ENCODE results near the gene DLEC1. TPM values are rescaled to one million over a fixed set of nuclear protein-coding genes. Genes with fewer than 3 reads are reported as not detected.

Gene DLEC1
- total RNA-seq, 2 donors from 2014 or later = 0.25 to 0.52 TPM

- peaks cover 55 to 72% of the 10 kb centered on the region in 2 donors for H3K4me1 Mint-ChIP-seq (ENCODE audit: low read depth in 2 of 2)
- peak overlapping the region; percentile 66 to 94 for H3K27ac Mint-ChIP-seq
- no peaks in the 10 kb centered on the region for H3K27me3 Mint-ChIP-seq
- H3K36me3 Mint-ChIP-seq = no peaks in the 10 kb centered on the region
- peak overlapping the region; percentile 95 for H3K4me3 Mint-ChIP-seq
- ATAC-seq (no peak), DNase-seq (ENCODE audit: low spot score) (no peak)
- no peaks in the 10 kb centered on the region for H3K9me3 Mint-ChIP-seq
These were observed 129.4 kb downstream of the DLEC1 start for GRCh38 chr3:38168151-38169026.

- no peak for ATAC-seq
- Mint-ChIP-seq H3K36me3 (no peaks in the 10 kb centered on the region), H3K4me1 (ENCODE audit: low read depth in 2 of 2) (peaks cover 61 to 78% of the 10 kb centered on the region in 2 donors), H3K27me3 (no peaks in the 10 kb centered on the region), H3K4me3 (peak overlapping the region; percentile 95), H3K9me3 (no peaks in the 10 kb centered on the region), H3K27ac (peak overlapping the region; percentile 66 to 94)
- DNase-seq (ENCODE audit: low spot score) = no peak
These were observed 130.0 kb downstream of the DLEC1 start for GRCh38 chr3:38169027-38169317.

GRCh38 chr3:38170722-38171121 is 131.7 kb downstream of the DLEC1 start:
- no peak for ATAC-seq
- no peaks in the 10 kb centered on the region for H3K9me3 Mint-ChIP-seq
- peak overlapping the region; percentile 48 to 55 for H3K27ac Mint-ChIP-seq
- no peak for DNase-seq (ENCODE audit: low spot score)
- H3K4me3 Mint-ChIP-seq = no peak overlapping the region
- peaks cover 62 to 84% of the 10 kb centered on the region in 2 donors for H3K4me1 Mint-ChIP-seq (ENCODE audit: low read depth in 2 of 2)
- H3K27me3 Mint-ChIP-seq = no peaks in the 10 kb centered on the region
- H3K36me3 Mint-ChIP-seq = no peaks in the 10 kb centered on the region

- no peak for DNase-seq (ENCODE audit: low spot score)
- no peaks in the 10 kb centered on the region for H3K27me3 Mint-ChIP-seq
- no peaks in the 10 kb centered on the region for H3K36me3 Mint-ChIP-seq
- peaks cover 57 to 77% of the 10 kb centered on the region in 2 donors for H3K4me1 Mint-ChIP-seq (ENCODE audit: low read depth in 2 of 2)
- peak overlapping the region; percentile 36 to 48 for H3K27ac Mint-ChIP-seq
- H3K9me3 Mint-ChIP-seq = no peaks in the 10 kb centered on the region
- H3K4me3 Mint-ChIP-seq = peak overlapping the region; percentile 40
- peak in 1 of 2 donors; percentile 39 for ATAC-seq
These were observed 132.6 kb downstream of the DLEC1 start for GRCh38 chr3:38171622-38172021.

Other genes with a start within 250 kb of the DLEC1 start
- gene CTDSPL, start 177.3 kb upstream of the DLEC1 start, total RNA-seq = 1 to 10 TPM in 1 of 2 donors, under 1 TPM in 1; 0.69 to 1.3 TPM
- 10 to 100 TPM in 1 of 2 donors, 1 to 10 TPM in 1; 8.2 to 16.9 TPM for gene VILL, start 48.4 kb upstream of the DLEC1 start, total RNA-seq
- gene PLCD1, start 9.6 kb upstream of the DLEC1 start, total RNA-seq = 1 to 10 TPM; 5.8 to 7.7 TPM
- gene ACAA1, start 97.9 kb downstream of the DLEC1 start, total RNA-seq = 10 to 100 TPM; 78.6 to 88.2 TPM
- 10 to 100 TPM; 55.8 to 63.1 TPM for gene MYD88, start 99.5 kb downstream of the DLEC1 start, total RNA-seq
- 10 to 100 TPM; 59.9 to 66.8 TPM for gene OXSR1, start 126.3 kb downstream of the DLEC1 start, total RNA-seq
- gene SLC22A13, start 226.6 kb downstream of the DLEC1 start, total RNA-seq = 1 to 10 TPM; 1.3 to 1.8 TPM
- under 1 TPM in 1 of 2 donors, not detected in 1; 0.28 TPM for gene SLC22A14, start 243.1 kb downstream of the DLEC1 start, total RNA-seq

Data from natural killer cell treated with Interleukin-12 subunit alpha and Interleukin-12 subunit beta and Interleukin-15 and Interleukin-18, amount 100 ng/mL, for 72 hours (primary cell).